HepG2 (cell line): ENCODE data around the gene CADM1. TPM values are rescaled to one million over a fixed set of nuclear protein-coding genes. Genes with fewer than 3 reads are reported as not detected.

Experiments used
- DDIT3 ChIP-seq: sonication (generic); formaldehyde crosslinking; IDR thresholded peaks from 2 replicates; pipeline ENCODE4 v1.4.0; 2020; ENCODE audit warnings: mild to moderate bottlenecking, missing genetic modification reagents
- ETV6 ChIP-seq: sonication (generic); formaldehyde crosslinking; conservative IDR thresholded peaks from 2 replicates; pipeline ENCODE4 v1.4.0; 2020; ENCODE audit warnings: missing genetic modification reagents
- HMGXB4 ChIP-seq, 2 experiments: sonication (generic) in 1 of 2; formaldehyde crosslinking in 1 of 2; IDR thresholded peaks; 2 replicates each; pipeline versions ENCODE4 v1.4.0 to v1.6.1; 2018 to 2020; ENCODE audit warnings: missing genetic modification reagents in 2 of 2, borderline replicate concordance in 1 of 2, low read depth in 1 of 2, mild to moderate bottlenecking in 1 of 2, missing biosample characterization in 1 of 2
- MBNL3 ChIP-seq: fragments of 250-450 bp; sonication (Bioruptor Pico); conservative IDR thresholded peaks from 2 replicates; pipeline ENCODE4 v1.8.0; 2022; ENCODE audit warnings: mild to moderate bottlenecking, inconsistent platforms
- MEIS2 ChIP-seq: sonication (generic); formaldehyde crosslinking; IDR thresholded peaks from 2 replicates; pipeline ENCODE4 v1.9.0; 2021; ENCODE audit warnings: mild to moderate bottlenecking, missing genetic modification reagents
- PHF8 ChIP-seq: sonication (generic); formaldehyde crosslinking; IDR thresholded peaks from 2 replicates; pipeline ENCODE4 v1.5.0; 2020; ENCODE audit warnings: missing genetic modification reagents
- PRMT3 ChIP-seq: sonication (generic); formaldehyde crosslinking; IDR thresholded peaks from 2 replicates; pipeline ENCODE4 v1.8.1; 2022; ENCODE audit warnings: low read depth, mild to moderate bottlenecking, moderate library complexity, missing genetic modification reagents, borderline replicate concordance
- TOE1 ChIP-seq: sonication (generic); formaldehyde crosslinking; IDR thresholded peaks from 2 replicates; pipeline ENCODE4 v1.4.0; 2020; ENCODE audit warnings: mild to moderate bottlenecking, missing genetic modification reagents
- ZNF101 ChIP-seq: sonication (generic); formaldehyde crosslinking; IDR thresholded peaks from 2 replicates; pipeline ENCODE4 v1.4.0; 2020; ENCODE audit warnings: mild to moderate bottlenecking, low read depth, missing genetic modification reagents, borderline replicate concordance
- ZNF331 ChIP-seq: sonication (generic); formaldehyde crosslinking; IDR thresholded peaks from 2 replicates; pipeline ENCODE4 v1.4.0; 2020; ENCODE audit warnings: missing genetic modification reagents
- ZUFSP ChIP-seq: sonication (generic); formaldehyde crosslinking; IDR thresholded peaks from 2 replicates; pipeline ENCODE4 v1.9.0; 2021; ENCODE audit warnings: missing genetic modification reagents, mild to moderate bottlenecking, borderline replicate concordance
- polyA plus RNA-seq, 8 experiments: library from polyadenylated mRNA; depleted of rRNA in 3 of 8; stranded (reverse) in 7 of 8; unstranded in 1 of 8; fragments of >200 nt; fragmentation: Illumina TruSeq in 4 of 8; extraction: Trizol in 4 of 8; gene quantifications; 2 replicates each; pipeline versions ENCODE4 v1.2.1 to v1.2.3, GENCODE V29; 2011 to 2016; ENCODE audit warnings: low read depth in 4 of 8, missing spikeins in 1 of 8, mixed read lengths in 1 of 8; ENCODE audit not compliant: insufficient read depth in 1 of 8
- total RNA-seq, 5 experiments: library from RNA; depleted of rRNA; stranded (reverse); fragments of >200 nt; fragmentation: Illumina TruSeq; extraction: Trizol; gene quantifications; 2 replicates each; pipeline ENCODE4 v1.2.3, GENCODE V29; 2016; ENCODE audit warnings: low read depth in 1 of 5
- TF ChIP-seq, protein P1 (sequence below): sonication (generic); formaldehyde crosslinking; IDR thresholded peaks from 2 replicates; pipeline ENCODE4 v1.5.0; 2020; ENCODE audit warnings: mild to moderate bottlenecking, missing genetic modification reagents, borderline replicate concordance
- TF ChIP-seq, protein P2 (sequence below): sonication (generic); formaldehyde crosslinking; IDR thresholded peaks from 2 replicates; pipeline ENCODE4 v1.5.1; 2020; ENCODE audit warnings: mild to moderate bottlenecking, missing genetic modification reagents, moderate library complexity

CADM1 gene
- total and polyA plus RNA-seq, 2 of the 13 experiments (the other 11 are each of a cell fraction or from before 2014, with no cell fraction given), result 71.3 to 122 TPM

DNA sequence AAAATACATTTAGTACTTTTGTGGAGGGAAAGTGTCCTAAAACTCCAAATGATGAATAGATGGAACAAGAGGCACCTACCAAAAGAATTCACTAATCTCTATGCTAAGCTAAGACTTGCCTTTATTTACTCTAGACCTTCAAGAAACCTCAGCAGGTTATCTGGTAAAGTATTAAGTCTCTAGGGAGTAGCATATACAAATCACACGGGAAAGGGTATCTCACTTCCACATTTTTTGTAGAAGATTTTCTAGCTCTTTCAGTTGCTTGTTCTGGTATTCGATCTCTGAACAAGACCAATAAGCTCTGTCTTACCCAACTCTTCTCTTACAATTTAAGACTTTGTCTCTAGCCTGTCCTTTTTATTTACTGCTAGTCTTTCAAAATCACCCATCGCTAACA, 18.1 kb upstream of the CADM1 start (continued):
- TF ChIP-seq HMGXB4 (CRISPR knock-in tag; IDR thresholded peaks at IDR 0.05; ENCODE audit: borderline replicate concordance in 1 of 2, low read depth in 1 of 2) (no peak), PRMT3 (CRISPR knock-in tag) (no peak), ZNF101 (CRISPR knock-in tag) (no peak), MEIS2 (CRISPR knock-in tag) (no peak), TOE1 (CRISPR knock-in tag) (no peak), MBNL3 (CRISPR knock-in tag) (no peak), ZNF331 (CRISPR knock-in tag) (no peak), DDIT3 (CRISPR knock-in tag) (no peak), PHF8 (CRISPR knock-in tag) (no peak), ZUFSP (CRISPR knock-in tag) (no peak), ETV6 (no peak)
- TF ChIP-seq, protein P1, sequence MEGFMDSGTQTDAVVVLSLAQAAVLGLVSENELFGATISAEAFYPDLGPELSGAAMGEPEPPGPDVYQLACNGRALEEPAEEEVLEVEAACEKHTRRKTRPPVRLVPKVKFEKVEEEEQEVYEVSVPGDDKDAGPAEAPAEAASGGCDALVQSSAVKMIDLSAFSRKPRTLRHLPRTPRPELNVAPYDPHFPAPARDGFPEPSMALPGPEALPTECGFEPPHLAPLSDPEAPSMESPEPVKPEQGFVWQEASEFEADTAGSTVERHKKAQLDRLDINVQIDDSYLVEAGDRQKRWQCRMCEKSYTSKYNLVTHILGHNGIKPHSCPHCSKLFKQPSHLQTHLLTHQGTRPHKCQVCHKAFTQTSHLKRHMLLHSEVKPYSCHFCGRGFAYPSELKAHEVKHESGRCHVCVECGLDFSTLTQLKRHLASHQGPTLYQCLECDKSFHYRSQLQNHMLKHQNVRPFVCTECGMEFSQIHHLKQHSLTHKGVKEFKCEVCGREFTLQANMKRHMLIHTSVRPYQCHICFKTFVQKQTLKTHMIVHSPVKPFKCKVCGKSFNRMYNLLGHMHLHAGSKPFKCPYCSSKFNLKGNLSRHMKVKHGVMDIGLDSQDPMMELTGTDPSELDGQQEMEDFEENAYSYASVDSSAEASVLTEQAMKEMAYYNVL (CRISPR knock-in tag), result no peak
- TF ChIP-seq, protein P2, sequence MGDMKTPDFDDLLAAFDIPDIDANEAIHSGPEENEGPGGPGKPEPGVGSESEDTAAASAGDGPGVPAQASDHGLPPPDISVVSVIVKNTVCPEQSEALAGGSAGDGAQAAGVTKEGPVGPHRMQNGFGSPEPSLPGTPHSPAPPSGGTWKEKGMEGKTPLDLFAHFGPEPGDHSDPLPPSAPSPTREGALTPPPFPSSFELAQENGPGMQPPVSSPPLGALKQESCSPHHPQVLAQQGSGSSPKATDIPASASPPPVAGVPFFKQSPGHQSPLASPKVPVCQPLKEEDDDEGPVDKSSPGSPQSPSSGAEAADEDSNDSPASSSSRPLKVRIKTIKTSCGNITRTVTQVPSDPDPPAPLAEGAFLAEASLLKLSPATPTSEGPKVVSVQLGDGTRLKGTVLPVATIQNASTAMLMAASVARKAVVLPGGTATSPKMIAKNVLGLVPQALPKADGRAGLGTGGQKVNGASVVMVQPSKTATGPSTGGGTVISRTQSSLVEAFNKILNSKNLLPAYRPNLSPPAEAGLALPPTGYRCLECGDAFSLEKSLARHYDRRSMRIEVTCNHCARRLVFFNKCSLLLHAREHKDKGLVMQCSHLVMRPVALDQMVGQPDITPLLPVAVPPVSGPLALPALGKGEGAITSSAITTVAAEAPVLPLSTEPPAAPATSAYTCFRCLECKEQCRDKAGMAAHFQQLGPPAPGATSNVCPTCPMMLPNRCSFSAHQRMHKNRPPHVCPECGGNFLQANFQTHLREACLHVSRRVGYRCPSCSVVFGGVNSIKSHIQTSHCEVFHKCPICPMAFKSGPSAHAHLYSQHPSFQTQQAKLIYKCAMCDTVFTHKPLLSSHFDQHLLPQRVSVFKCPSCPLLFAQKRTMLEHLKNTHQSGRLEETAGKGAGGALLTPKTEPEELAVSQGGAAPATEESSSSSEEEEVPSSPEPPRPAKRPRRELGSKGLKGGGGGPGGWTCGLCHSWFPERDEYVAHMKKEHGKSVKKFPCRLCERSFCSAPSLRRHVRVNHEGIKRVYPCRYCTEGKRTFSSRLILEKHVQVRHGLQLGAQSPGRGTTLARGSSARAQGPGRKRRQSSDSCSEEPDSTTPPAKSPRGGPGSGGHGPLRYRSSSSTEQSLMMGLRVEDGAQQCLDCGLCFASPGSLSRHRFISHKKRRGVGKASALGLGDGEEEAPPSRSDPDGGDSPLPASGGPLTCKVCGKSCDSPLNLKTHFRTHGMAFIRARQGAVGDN, result no peak
